ENCODE measurements around the gene DAPK1.

DAPK1 gene

DNA sequence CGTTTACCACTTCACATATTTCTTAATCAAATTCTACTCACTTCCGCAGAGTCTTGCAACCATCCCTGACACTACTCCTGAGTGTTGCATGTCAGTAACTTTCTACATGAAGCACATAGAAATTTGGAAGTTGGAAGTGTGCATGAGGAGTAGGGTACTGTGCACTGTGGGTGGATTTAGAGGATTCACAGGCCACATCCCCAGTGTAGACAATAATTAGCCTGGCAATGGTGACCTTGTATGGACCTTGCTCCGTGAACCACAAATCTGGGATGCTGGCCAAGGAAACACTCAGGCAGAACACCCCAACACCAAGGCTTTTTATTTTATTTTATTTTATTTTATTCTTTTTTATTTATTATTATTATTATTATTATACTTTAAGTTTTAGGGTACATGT lies 253.8 kb downstream of the DAPK1 start:
- H3K4me1 ChIP-seq (ENCODE audit: control insufficient read depth, insufficient read depth, low read length), result no peaks in the 10 kb centered on the region

GRCh38 chr9:87751868-87752267 lies 254.2 kb downstream of the DAPK1 start:
- Histone ChIP-seq H3K9ac (ENCODE audit: low read length) (no peak overlapping the region), H3K4me1 (ENCODE audit: control insufficient read depth, insufficient read depth, low read length) (no peaks in the 10 kb centered on the region), H3K9me3 (ENCODE audit: control insufficient read depth, low read length) (no peaks in the 10 kb centered on the region), H3K36me3 (ENCODE audit: control insufficient read depth, insufficient read depth, low read length) (no peaks in the 10 kb centered on the region), H3K4me3 (ENCODE audit: low read length) (no peak overlapping the region), H3K27me3 (ENCODE audit: control insufficient read depth, insufficient read depth, low read length) (no peaks in the 10 kb centered on the region)

More for the DNA sequence above, 253.8 kb downstream of the DAPK1 start:
- Histone ChIP-seq H3K9me3 (ENCODE audit: control insufficient read depth, low read length) (no peaks in the 10 kb centered on the region), H3K4me3 (ENCODE audit: low read length) (no peak overlapping the region), H3K9ac (ENCODE audit: low read length) (no peak overlapping the region), H3K27me3 (ENCODE audit: control insufficient read depth, insufficient read depth, low read length) (no peaks in the 10 kb centered on the region), H3K36me3 (ENCODE audit: control insufficient read depth, insufficient read depth, low read length) (no peaks in the 10 kb centered on the region)

DNA sequence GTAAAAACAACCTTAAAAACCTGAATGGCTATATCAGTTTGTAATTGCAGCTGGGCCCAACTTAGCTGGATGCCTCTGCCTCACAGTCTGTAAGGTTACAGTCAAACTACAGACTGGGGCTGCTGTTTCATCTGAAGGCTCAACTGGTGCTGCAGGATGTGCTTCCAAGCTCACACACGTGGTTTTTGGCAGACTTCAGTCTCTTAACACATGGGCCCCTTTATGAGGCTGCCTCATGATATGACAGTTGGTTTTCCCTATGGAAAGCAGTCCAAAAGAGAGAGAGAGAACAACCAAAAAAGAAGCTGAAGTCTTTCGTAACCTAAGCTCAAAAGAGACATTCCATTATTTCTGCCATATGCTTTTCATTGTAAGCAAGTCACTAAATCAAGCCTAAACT lies 255.6 kb downstream of the DAPK1 start:
- Histone ChIP-seq H3K27me3 (ENCODE audit: control insufficient read depth, insufficient read depth, low read length) (no peaks in the 10 kb centered on the region), H3K9ac (ENCODE audit: low read length) (no peak overlapping the region), H3K9me3 (ENCODE audit: control insufficient read depth, low read length) (no peaks in the 10 kb centered on the region), H3K4me3 (ENCODE audit: low read length) (no peak overlapping the region), H3K4me1 (ENCODE audit: control insufficient read depth, insufficient read depth, low read length) (no peaks in the 10 kb centered on the region), H3K36me3 (ENCODE audit: control insufficient read depth, insufficient read depth, low read length) (no peaks in the 10 kb centered on the region)
